Effector CD4-positive, alpha-beta T cell (primary cell): ENCODE measurements around the gene PCK1.

Experiments used
- DNase-seq: peaks from one replicate; pipeline ENCODE4 v3.0.0-alpha.2; 2020

The PCK1 gene

GRCh38 chr20:57608516-57608915 lies 47.6 kb downstream of the PCK1 start:
- DNase-seq = no peak

GRCh38 chr20:57609086-57609841 lies 48.4 kb downstream of the PCK1 start:
- DNase-seq = no peak

- no peak for DNase-seq
Observed at GRCh38 chr20:57609842-57610167, 48.9 kb downstream of the PCK1 start.

GRCh38 chr20:57610261-57610952 lies 49.5 kb downstream of the PCK1 start:
- DNase-seq = no peak

- DNase-seq = no peak
Observed at GRCh38 chr20:57611586-57612311, 50.8 kb downstream of the PCK1 start.

GRCh38 chr20:57612436-57612835 lies 51.5 kb downstream of the PCK1 start:
- DNase-seq = no peak

- DNase-seq = no peak
Observed at GRCh38 chr20:57612916-57613315, 52.0 kb downstream of the PCK1 start.

- no peak for DNase-seq
Observed at GRCh38 chr20:57613481-57613921, 52.6 kb downstream of the PCK1 start.

- DNase-seq = no peak
Observed at GRCh38 chr20:57614490-57615444, 53.9 kb downstream of the PCK1 start.

GRCh38 chr20:57615445-57615811 lies 54.5 kb downstream of the PCK1 start:
- DNase-seq = no peak

- DNase-seq = no peak
Observed at GRCh38 chr20:57616143-57616951, 55.4 kb downstream of the PCK1 start.

- DNase-seq = no peak
Observed at GRCh38 chr20:57617079-57617795, 56.3 kb downstream of the PCK1 start.
